Measurements from ENCODE around the gene CTNND2.

CTNND2 gene

GRCh38 chr5:11224436-11225187 is 679.6 kb downstream of the CTNND2 start:
- no peak for DNase-seq

- DNase-seq: no peak
Measured at GRCh38 chr5:11222169-11222568, 682.1 kb downstream of the CTNND2 start.

- DNase-seq: no peak
Measured at GRCh38 chr5:11214864-11215644, 689.2 kb downstream of the CTNND2 start.

GRCh38 chr5:11212706-11213105 is 691.5 kb downstream of the CTNND2 start:
- no peak for DNase-seq

GRCh38 chr5:11197726-11198125 is 706.5 kb downstream of the CTNND2 start:
- no peak for DNase-seq

- DNase-seq: no peak
Measured at GRCh38 chr5:11191673-11192072, 712.6 kb downstream of the CTNND2 start.

GRCh38 chr5:11182441-11183080 is 721.7 kb downstream of the CTNND2 start:
- DNase-seq: no peak

- no peak for DNase-seq
Measured at GRCh38 chr5:11181940-11182339, 722.3 kb downstream of the CTNND2 start.

- DNase-seq: no peak
Measured at GRCh38 chr5:11180890-11181289, 723.4 kb downstream of the CTNND2 start.

- DNase-seq: no peak
Measured at GRCh38 chr5:11177999-11178711, 726.1 kb downstream of the CTNND2 start.

GRCh38 chr5:11174591-11174990 is 729.7 kb downstream of the CTNND2 start:
- DNase-seq: no peak

- DNase-seq: no peak
Measured at GRCh38 chr5:11172484-11172883, 731.8 kb downstream of the CTNND2 start.

GRCh38 chr5:11171236-11171635 is 733.0 kb downstream of the CTNND2 start:
- no peak for DNase-seq

- DNase-seq: no peak
Measured at GRCh38 chr5:11166923-11167322, 737.3 kb downstream of the CTNND2 start.

GRCh38 chr5:11164531-11165294 is 739.5 kb downstream of the CTNND2 start:
- DNase-seq: no peak

- DNase-seq: no peak
Measured at GRCh38 chr5:11157132-11157531, 747.1 kb downstream of the CTNND2 start.

- DNase-seq: no peak
Measured at GRCh38 chr5:11153670-11154382, 750.4 kb downstream of the CTNND2 start.

- DNase-seq: no peak
Measured at GRCh38 chr5:11152368-11152767, 751.9 kb downstream of the CTNND2 start.

GRCh38 chr5:11150976-11151375 is 753.3 kb downstream of the CTNND2 start:
- no peak for DNase-seq

GRCh38 chr5:11148810-11149539 is 755.3 kb downstream of the CTNND2 start:
- DNase-seq: no peak

- no peak for DNase-seq
Measured at GRCh38 chr5:11146171-11146570, 758.1 kb downstream of the CTNND2 start.
